ENCODE data around the gene PAIP2B.

DNA sequence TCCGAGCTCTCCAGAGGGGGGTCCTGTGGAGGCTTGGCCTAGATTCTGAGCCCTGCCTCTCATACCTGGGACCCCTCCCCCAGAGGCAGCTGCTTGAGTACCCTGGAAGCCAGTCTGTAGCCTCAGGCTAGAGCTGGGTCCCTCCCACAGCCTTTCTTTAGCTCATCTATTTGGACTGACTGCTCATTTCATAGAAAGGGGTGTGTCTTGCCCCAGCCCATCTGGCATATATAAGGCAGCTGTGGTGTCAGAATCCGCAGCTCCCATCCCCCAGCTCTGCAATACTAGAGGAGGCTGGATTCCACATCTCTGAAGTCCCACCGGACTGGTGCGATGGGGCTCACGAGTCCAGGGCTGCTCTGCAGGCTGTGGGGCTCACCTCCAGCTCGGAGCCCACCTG, 70.3 kb downstream of the PAIP2B start:
- TF ChIP-seq, protein P1, sequence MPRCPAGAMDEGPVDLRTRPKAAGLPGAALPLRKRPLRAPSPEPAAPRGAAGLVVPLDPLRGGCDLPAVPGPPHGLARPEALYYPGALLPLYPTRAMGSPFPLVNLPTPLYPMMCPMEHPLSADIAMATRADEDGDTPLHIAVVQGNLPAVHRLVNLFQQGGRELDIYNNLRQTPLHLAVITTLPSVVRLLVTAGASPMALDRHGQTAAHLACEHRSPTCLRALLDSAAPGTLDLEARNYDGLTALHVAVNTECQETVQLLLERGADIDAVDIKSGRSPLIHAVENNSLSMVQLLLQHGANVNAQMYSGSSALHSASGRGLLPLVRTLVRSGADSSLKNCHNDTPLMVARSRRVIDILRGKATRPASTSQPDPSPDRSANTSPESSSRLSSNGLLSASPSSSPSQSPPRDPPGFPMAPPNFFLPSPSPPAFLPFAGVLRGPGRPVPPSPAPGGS (CRISPR knock-in tag; IDR thresholded peaks at IDR 0.05) = no peak
- TF ChIP-seq, protein P2, sequence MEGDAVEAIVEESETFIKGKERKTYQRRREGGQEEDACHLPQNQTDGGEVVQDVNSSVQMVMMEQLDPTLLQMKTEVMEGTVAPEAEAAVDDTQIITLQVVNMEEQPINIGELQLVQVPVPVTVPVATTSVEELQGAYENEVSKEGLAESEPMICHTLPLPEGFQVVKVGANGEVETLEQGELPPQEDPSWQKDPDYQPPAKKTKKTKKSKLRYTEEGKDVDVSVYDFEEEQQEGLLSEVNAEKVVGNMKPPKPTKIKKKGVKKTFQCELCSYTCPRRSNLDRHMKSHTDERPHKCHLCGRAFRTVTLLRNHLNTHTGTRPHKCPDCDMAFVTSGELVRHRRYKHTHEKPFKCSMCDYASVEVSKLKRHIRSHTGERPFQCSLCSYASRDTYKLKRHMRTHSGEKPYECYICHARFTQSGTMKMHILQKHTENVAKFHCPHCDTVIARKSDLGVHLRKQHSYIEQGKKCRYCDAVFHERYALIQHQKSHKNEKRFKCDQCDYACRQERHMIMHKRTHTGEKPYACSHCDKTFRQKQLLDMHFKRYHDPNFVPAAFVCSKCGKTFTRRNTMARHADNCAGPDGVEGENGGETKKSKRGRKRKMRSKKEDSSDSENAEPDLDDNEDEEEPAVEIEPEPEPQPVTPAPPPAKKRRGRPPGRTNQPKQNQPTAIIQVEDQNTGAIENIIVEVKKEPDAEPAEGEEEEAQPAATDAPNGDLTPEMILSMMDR (CRISPR knock-in tag; IDR thresholded peaks at IDR 0.05) = no peak
- TF ChIP-seq DPF2 (CRISPR knock-in tag; IDR thresholded peaks at IDR 0.05; ENCODE audit: borderline replicate concordance, low read depth) (no peak), ZNF430 (CRISPR knock-in tag; IDR thresholded peaks at IDR 0.05) (no peak), ADNP (CRISPR knock-in tag; IDR thresholded peaks at IDR 0.05) (no peak), RARG (CRISPR knock-in tag; IDR thresholded peaks at IDR 0.05; ENCODE audit: low read depth) (no peak), ZNF460 (CRISPR knock-in tag; IDR thresholded peaks at IDR 0.05; ENCODE audit: borderline replicate concordance) (no peak), JUND (CRISPR knock-in tag; IDR thresholded peaks at IDR 0.05) (no peak), FOXJ3 (CRISPR knock-in tag; IDR thresholded peaks at IDR 0.05; ENCODE audit: borderline replicate concordance) (no peak), ZNF121 (CRISPR knock-in tag; IDR thresholded peaks at IDR 0.05) (no peak), ZNF207 (IDR thresholded peaks at IDR 0.05; ENCODE audit: borderline replicate concordance) (no peak)
- TF ChIP-seq, protein P3, sequence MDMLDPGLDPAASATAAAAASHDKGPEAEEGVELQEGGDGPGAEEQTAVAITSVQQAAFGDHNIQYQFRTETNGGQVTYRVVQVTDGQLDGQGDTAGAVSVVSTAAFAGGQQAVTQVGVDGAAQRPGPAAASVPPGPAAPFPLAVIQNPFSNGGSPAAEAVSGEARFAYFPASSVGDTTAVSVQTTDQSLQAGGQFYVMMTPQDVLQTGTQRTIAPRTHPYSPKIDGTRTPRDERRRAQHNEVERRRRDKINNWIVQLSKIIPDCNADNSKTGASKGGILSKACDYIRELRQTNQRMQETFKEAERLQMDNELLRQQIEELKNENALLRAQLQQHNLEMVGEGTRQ (IDR thresholded peaks at IDR 0.05; ENCODE audit: low read depth, low read length) = no peak
- TF ChIP-seq, protein P3 (CRISPR knock-in tag; IDR thresholded peaks at IDR 0.05; ENCODE audit: borderline replicate concordance) = no peak
